EH (cell line): ENCODE data around the gene MLLT1.

Source experiments
- DNase-seq: peaks from one replicate; pipeline ENCODE4 v3.0.0-alpha.2; 2015; ENCODE audit warnings: low read depth

MLLT1 gene

DNA sequence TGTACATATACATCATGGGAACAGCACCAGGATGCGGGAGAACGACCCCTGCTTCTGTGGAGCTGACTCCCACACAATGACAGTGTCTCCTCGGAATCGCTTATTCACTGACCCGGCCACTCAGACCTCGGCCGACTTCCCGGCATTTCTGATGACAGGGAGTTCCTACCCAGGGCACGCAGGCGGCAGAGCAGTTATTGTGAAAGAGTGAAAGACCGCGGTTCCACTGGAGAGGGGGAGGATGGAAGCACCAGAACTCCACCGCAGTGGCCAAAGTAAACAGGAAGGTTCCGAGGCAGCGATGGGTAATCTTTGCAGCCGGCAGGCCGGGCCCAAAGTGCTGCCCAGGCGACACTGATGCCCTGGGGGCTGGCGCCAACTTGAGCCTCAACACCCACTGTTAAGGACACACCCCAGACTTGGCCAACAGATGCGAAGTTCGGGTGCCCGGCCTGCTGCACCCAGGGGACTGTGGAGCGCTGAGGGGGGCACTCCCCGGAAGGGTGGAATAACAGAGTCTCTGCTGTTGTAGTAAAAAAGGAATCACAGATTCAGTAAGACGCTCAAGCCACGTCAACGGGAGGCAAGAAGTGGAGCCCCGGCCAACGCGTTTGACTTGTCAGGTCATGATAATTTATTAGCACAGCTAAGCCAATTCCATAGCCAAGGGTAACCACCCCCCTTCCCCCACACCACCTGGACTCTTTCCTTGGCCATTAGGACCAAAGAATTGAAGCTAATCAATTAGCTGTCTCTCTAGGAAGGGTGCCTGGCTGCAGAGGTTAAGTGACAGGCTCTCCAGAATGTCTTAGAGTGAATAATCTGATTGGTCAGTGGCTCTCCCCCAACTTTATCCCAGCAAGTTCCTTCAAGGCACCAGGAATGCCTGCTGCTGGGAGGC is 5.8 kb downstream of the MLLT1 start:
- DNase-seq: peak; percentile 97

DNA sequence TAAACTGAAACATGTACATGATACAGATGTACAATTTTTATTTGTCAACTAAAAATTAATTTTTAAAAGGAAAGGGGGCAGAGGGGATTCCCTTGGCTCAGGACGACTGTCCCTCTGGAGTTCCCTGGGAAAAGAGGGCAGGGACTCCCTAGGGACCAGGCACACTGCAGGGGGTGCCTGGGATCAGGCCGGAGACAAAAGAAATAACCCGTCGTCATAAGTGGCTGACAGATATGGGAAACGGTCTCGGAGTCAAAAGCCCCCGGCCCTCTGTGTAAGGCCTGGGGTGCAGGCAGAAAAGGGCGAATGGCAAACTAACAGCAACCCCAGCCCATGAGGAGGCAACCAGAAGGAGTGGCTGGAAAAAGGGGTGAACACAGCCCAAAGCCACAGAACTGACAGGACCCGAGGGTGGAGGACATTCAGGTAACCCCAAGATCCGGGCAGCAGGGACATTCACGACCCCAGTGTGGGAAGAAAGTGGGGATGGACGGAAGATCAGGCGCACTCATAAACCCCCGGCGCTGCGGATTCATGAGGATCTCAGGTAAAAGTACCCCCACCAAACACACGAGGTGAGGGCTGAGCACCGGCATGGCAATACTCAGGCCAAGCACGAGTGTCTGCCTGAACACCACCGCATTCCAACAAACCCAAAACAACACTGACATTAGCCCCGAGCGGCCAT is 6.7 kb downstream of the MLLT1 start:
- DNase-seq: no peak

GRCh38 chr19:6272411-6272791 is 7.4 kb downstream of the MLLT1 start:
- DNase-seq: no peak

- peak; percentile 87 for DNase-seq
Measured at GRCh38 chr19:6271721-6272410, 7.9 kb downstream of the MLLT1 start.

DNA sequence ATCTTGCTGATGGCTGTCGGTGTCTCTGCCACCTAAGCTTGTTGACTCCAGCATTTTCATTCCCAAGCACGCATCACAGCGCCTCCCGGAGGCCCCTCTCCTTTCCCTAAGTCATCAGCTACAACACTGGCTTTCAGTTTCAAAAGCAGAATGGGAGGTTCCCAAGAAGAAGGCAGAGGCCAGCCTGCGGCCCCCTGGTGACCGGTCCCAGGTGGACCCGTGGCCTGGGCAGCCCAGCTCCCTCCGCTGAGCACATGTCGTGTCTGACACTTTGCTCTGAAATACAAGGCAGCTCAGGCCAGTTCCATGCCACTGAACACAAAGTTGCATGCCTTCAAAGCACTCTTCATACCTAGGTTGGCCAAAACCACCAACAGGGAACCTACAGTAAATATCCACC is 8.5 kb downstream of the MLLT1 start:
- peak; percentile 16 for DNase-seq

DNA sequence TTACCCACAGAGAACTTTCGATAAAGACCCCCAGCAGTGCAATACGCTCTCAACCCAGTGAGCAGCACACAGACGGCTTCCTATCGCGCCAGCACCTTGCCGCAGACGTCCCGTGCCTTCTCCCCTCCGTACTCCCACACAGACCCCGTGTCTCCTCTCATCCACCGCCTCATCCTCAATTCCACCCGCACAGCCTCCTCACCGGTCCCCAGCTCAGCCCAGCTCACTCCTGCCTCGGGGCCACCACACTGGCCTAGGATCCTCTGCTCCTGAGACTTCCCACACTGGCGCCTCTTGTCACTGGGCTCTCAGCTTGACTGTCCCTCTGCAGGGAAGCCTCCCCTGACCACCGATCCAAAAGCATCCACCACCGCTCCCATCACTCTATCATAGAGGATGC is 9.0 kb downstream of the MLLT1 start:
- DNase-seq: no peak

GRCh38 chr19:6270076-6270745 is 9.6 kb downstream of the MLLT1 start:
- no peak for DNase-seq

DNA sequence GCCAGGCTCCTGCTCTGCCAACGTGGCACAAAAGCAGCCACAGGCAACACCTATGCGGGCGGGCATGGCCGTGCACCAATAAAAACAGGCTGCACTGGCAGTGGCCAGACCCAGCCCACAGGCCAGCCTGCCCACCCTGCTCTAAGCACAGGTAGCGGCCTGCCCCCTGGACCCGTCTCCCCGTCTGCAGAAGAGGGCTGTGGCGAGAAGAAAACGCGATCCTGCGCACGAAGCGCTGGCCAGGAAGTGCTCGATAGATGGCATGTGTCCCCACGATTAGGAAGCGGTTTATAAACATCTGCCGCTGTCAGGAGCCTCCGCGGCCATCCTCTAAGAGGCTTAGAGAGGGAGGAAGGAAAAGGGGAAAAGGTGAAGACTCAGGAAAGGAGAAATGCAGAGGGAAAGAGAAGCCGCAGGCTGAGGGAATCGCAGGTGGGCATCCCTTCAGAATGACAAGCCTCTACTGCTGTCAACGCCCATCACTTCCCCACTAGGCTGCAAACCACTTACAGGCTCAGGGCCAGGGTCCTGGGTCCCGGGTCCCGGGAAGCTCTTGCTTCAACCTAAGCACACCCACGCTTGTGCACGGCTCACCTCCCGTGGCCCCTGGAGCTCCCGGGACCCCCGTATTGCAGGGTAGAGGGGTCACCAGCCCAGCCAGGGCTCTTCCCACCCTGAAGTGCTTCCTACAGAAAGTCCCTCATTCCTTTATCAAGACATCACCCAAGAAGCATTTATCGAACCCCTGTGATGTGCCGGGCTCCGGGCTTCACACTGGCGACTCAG is 10.5 kb downstream of the MLLT1 start:
- DNase-seq: no peak

DNA sequence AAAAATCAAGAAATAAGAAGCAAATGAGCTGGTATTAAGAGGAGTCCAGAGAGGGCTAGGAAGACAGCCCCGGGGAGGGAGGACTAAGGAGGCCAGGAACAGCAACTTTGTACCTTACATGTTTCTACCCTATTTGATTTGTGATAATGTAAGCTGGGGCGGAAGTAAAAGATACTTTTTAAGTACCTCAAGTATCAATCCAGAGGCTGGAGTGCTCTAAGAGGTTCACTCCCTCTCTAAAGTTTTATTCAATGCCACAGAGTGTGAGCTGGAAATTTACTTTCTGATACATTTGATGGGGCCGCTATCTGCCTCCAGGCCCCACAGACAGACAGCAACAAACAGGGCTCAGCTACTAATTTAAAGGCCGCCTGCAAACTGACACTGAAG is 11.4 kb downstream of the MLLT1 start:
- no peak for DNase-seq

DNA sequence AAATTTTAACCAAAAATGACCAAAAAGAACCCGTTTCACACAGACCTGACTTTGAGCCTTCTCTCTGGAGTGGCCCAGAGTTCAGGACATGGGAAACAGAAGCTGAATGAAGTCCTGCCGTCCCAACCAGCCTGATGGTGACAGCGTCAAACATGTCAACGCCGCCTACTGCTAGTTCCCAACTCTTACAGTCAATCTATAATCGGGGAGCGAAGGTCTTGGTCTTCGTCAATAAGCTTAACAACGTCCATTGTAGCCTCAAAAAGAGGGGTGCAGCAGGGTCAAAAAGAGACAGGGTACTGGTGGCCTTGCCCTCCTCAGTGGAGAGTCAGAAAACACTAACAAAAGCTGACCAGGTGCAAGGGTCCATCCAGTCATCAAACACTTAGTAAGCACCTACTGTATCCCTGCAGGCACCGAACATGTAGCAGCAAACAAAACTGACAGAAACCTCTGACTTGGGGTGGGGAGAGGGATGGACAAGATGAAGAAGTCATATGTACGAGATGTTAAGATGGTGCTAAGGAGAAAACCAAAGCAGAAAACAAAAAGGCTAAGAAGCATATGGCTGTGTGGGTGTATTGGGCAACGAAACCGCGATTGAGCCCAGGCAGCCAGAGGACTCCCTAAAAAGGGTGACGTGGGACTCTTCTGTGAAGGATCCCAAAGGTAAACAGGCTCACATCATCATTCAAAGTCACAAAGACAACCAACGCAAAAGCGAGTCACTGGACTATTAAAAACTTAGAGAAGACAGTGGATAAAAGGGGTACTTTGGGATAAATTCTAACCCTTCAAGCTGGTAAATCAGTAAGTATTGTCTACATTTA is 12.0 kb downstream of the MLLT1 start:
- no peak for DNase-seq

- no peak for DNase-seq
Measured at GRCh38 chr19:6264803-6265202, 15.0 kb downstream of the MLLT1 start.

DNA sequence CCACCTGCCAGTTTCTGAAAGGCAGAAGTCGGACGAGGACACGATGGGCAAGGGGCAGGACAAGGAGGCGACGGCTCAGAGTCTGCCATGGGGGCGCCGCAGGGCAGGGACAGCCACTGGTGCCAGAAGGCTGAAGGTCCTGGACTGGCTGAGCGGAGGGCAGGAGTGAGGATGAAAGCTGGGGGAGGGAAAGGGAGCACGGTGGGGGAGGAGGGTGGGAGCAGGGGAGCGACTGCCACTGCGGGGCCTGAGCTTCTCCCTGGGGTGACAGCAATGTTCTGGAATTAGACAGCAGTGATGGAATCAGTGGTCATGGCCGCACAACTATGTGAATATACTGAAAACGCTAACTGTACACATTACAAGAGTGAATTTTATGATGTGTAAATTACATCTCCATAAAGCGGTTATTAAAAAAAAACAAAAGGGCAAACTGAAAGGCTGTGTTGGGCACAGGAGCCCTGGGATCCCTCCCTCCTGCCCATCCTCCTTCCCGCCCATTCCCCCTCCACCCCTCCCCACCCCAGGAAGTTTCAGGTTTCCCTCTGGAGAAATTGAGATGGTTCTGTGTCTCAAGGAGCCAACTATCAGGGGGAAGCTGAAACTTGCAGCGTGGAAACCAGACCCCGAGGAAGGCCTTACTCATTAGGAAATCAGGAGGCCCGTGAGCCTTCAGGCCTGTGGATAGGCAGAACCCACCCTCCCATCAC is 15.9 kb downstream of the MLLT1 start:
- peak; percentile 60 for DNase-seq

DNA sequence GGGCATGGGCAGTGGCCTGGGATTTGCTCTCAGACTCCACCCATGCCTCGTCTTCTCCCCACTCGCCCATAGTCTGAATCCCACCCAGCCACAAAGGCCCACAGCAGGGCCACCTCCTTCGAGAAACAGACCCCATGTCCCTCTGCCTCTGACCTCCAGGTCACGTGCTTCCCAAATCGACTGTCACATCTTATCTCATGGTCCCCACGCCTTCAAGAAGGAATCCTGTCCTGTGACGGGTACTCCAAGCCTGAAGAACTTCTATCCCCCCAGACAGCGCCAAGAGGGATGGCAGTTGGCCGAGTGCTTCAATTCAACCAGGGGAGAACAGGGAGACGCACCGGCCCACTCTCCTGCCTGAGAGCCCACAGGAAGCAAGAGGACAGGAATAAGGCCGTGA is 16.5 kb downstream of the MLLT1 start:
- no peak for DNase-seq

GRCh38 chr19:6262519-6262918 is 17.3 kb downstream of the MLLT1 start:
- DNase-seq: no peak

DNA sequence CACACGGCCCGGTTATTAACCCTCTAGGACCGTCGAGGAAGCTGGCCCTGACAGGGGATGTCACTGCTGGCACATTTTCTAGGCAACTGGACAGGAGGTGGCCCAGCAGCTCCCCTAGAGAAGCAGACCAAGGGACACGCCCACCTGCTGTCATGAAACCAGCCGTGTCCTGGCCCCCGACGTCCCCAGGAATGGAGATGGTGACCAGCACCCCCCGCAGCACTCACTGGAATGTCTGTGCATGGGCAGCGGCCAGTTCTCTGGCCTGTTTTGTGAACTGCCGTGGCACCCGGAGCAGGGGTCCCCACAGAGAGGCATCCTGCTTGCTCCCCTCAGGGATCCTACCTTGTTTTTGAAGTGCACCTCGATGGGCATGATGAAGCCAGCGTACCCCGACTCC is 17.9 kb downstream of the MLLT1 start:
- no peak for DNase-seq

DNA sequence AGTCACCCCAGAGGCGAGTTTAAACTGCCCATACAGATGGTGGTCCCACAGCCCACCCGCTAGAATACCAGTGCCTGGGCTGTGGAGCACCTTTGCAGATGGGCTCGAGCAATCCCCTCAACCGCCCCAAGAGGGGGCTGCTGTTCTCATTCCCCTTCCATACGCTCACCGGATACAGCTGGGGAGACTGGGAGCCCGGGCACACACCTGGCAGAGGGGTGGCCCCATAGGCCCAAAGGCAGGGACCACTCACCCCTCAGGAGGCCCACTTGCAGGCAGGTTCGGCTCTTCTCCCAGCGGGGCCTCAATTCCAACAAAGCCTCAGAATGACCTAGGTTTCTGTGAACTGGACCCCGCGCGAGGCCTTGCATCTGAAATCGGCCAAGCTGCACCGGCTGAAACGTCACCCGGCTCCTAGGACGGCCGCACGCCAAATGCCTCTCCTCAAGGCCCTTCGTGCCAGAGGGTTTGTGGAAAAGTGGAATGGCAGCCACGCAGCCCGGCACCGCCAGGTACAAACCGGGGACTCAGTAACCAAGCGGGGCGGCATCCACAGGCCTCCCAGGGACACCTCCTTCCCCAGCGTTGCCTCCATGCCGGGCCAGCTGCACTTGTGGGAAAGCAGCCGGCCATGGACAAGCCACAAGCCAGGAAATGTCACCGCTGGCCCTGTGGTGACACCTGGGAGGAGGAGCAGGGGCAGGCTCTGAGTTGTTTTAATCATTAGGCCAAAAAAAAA is 18.7 kb downstream of the MLLT1 start:
- DNase-seq: peak; percentile 45

DNA sequence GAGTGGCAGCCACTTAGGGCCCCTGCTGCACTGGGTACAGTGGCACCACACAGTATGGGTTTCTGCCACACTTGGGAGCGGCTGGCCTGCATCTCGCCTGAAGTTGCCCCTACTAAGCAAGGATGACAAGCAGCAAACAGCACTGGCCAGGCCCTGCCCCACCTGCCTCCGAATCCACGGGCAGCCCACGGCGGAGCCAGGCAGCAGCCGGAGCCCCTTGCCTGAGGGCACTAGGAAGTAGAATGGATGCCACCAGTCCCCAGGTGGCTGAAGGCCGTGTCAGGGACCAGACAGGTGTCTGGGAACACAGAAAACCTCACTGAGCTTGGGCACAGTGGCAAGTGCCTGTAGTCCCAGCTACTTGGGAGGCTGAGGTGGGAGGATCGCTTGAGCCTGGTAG is 19.4 kb downstream of the MLLT1 start:
- DNase-seq: no peak

DNA sequence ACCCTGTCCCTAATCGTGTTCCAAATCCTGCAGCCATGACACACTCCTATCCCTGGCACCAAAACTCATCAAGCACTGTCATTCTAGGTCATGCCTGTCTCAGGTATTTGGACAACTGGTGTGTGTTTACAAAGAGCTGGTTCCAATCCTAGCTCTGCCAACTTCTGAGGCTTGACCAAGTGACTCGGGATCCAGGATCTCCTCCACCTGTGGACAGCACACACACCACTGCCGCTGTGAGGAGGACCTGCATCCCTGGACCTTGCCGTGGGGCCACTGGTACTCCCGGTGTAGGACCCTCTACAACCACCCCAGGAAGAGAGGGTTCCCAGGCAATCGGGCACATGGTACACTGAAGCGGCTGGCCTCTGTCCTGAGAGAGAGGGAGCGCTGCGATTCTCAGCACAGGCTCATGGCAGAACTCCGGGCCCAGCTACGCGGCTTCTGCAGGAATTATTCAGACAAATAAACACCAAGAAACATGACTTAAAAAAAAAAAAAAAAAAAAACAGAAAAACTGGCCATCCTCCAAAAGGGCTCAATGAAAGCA is 20.4 kb downstream of the MLLT1 start:
- DNase-seq: peak; percentile 44

- DNase-seq: no peak
Measured at GRCh38 chr19:6258812-6259311, 20.9 kb downstream of the MLLT1 start.
